ENCODE measurements around the gene ATP2B1. TPM values are rescaled to one million over a fixed set of nuclear protein-coding genes. Genes with fewer than 3 reads are reported as not detected.

ATP2B1 gene
- total RNA-seq, 2 donors from 2014 or later = 17.1 to 17.9 TPM

DNA sequence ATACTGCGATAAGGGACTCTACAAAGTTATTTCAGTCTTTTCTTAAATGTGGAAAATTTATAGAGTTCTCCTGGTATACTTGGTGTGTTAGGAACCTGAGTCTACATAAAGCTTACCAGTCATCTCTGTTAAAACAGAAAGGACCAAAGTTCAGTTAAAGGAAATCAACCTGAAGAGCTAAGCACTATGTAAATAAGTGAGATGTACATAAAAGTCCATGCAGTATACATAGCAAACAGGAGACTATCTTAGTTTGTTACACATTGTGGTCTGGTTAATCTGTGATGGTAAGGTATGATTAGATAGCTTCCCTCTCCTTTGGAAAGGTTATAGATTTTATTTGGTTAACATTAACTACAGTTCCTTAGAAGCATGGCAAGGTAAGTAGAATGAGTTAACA, 75.9 kb downstream of the ATP2B1 start:
- ATAC-seq = no peak
- no peak for DNase-seq
- intact Hi-C loops (cut with DNase I) = no loop called here

DNA sequence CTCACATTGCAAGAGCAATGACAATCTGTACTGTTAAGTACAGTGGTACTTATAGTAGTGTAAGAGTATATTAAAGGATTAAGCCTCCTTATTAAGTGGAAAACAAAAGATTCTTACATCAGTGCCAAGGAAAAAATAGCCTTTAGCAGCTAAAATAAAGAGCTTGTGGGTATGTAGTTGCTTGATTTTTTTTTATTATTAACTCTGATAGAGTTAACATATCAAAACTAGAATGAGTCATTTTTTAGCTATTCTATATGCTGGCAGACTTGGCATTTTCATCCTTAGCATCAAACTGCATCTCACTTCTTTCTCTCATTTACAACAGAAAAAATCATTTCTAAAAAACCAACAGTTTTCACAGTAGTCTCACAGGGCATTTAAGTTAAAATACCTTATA, 86.5 kb downstream of the ATP2B1 start:
- intact Hi-C loops (cut with DNase I) = no loop called here
- no peak for ATAC-seq
- no peak for DNase-seq

DNA sequence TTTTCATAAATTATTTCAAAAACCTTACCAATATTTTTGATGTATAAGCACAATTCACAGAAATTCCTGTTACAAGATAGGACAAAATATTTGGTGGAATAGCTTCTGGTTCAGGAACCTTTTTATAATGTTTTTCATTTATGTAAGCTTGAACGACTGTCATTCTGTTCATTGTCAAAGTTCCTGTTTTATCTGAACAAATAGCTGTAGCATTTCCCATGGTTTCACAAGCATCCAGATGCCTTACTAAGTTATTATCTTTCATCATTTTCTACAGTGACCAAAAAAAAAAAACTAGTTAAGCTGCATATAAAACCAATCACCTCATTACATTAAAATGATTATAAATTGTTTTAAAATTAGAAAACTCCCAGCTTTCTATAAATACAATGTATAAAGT, 87.1 kb downstream of the ATP2B1 start:
- intact Hi-C loops (cut with DNase I) = no loop called here
- no peak for ATAC-seq
- DNase-seq = no peak

DNA sequence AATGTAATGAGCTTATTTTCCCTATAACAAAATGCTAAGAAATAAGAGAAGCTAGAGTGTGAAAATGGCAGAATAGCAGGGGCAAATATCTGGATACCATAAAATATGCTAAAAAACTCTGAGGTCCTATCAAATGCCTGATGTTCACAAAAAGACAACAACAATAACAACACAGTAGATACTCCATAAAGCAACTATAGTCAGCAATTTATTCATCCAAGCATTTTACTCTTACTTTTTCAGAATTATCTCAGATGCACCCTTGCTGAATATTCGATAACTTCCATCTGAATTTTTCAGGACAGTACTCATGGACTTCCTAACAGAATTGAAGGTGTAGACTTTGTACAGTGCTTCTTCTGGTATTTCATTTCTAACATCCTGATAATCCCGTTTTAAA, 88.9 kb downstream of the ATP2B1 start:
- ATAC-seq = no peak
- intact Hi-C loops (cut with DNase I) = no loop called here

DNA sequence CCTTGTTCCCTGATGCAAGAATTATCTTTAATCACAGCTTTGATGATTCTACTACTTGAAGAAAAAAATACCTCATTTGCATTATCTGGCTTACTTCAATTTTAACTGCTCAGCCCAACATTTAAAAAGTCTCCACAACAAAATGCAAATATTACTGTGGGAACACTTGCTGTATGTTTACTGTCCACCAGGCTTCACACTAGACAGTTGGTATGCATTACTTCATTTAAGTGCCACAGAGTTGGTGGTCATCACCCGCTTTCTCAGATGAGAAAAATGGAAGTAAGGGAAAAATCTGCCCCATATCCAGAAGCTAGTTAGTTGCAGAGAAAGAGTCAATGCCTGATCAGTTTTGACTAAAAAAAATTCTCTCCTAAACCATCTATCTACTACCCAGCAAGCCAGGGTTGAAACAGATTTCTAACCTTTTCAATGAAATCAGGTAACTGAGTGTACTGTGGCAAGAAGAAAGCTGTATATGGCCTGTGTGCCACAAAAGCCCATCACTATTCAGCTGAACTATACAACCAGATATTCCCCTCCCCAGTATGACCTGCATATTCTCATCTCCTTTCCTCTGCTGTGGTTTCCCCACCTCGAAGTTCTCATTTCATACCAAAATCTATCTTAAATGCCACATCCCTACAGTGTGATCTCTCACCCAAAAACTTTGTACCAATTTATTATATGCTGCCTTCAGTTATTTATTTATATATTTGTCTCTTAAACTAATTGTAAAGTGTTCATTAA, 90.3 kb downstream of the ATP2B1 start:
- DNase-seq = no peak
- ATAC-seq = no peak
- intact Hi-C loops (cut with DNase I) = no loop called here

More for the DNA sequence above, 88.9 kb downstream of the ATP2B1 start:
- no peak for DNase-seq

DNA sequence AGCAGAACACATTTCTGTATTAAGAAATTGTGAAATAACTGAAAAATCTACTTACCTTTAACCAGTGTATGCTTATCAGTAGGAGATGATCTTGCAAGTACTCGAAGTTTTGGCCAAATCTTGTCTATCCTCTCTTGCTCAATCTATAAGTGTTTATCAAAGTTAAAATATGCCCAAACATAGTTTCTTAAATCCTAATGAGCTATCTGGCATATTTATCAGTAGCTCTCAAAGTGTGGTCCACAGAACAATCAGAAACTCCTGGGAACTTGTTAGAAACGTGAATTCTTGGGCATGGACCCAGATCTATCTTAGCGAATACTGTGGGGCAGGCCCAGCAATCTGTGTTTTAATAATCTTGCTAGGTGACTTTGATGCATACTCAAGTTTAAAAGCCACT, 98.3 kb downstream of the ATP2B1 start:
- DNase-seq (no peak), ATAC-seq (peak in 1 of 2 donors; percentile 19)
- intact Hi-C loops (cut with DNase I) = no loop called here

DNA sequence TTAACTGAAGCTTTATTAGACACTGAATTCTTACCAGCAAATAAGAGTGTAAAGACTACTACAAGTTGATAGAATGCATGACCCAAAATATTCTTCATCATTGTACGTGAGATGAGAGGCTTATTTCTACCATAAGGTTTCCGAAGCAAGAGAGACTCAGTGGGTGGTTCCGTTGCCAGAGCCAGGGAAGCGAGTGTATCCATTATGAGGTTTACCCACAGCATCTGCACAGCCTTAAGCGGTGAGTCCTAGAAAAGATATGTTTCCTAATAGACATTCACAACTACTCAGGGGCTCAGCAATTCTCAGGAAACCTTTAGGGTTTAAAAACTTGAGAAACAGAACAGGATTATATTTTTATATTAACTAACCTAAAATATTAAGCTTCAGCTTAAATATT, 105.0 kb downstream of the ATP2B1 start:
- ATAC-seq (no peak), DNase-seq (no peak)
- intact Hi-C loops (cut with DNase I) = no loop called here

DNA sequence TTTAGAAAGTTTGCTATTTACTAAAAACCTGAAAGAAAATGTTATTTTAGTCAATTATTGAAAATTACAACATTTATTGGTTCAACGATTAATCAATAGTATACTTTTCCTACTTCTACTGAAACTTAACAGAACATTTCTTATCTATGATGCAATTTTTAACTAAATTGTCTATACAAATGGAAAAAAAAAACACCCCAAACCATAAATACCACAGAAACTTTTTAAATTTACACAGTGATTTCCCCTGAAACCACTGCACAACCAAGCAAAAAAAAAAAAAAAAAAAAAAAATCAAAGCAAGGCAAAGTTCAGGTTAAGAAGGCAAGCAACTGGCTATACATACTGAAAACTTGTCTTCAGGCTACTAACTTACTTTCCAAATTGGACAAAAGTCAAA, 110.9 kb downstream of the ATP2B1 start:
- intact Hi-C loops (cut with DNase I) = no loop called here
- DNase-seq = no peak
- ATAC-seq = no peak

DNA sequence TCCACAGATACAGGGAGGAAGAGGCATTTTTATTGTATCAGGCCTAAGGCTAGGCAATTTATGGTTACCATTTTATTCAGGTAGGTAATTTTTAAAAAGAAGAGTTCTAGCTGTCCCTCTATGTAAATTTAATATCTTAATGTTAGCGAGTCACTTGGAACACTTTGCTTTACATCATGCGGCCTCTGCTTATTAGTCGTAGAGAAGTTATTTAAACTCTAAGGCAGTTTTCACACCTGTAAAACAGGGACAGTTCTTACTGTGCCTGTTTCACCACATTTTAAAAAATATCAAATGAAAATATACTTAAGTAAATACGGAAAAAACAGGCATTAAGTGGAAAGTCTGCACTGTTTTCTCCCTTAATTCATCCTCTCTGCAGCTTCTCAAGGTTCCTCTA, 111.4 kb downstream of the ATP2B1 start:
- ATAC-seq = no peak
- intact Hi-C loops (cut with DNase I) = no loop called here
- DNase-seq = no peak

DNA sequence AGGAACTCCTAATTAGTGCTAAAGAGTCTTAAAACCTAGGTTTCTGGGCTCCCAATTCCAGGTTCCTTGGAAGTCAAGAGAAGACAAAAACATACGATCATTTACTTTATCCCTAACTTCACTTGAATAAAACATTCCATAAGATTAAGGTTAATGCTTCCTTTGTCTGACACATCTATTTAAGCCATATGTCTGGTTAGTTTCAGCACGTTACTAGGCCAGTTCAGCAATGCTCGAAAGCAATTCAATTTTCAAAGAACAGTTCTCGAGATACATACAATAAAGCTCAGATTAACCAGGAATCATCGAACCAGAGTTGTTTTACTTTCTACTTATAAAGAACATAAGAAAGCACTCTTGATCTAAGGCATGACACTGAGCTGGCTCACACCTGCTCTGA, 114.8 kb downstream of the ATP2B1 start:
- intact Hi-C loops (cut with DNase I) = no loop called here
- no peak for DNase-seq
- no peak for ATAC-seq

DNA sequence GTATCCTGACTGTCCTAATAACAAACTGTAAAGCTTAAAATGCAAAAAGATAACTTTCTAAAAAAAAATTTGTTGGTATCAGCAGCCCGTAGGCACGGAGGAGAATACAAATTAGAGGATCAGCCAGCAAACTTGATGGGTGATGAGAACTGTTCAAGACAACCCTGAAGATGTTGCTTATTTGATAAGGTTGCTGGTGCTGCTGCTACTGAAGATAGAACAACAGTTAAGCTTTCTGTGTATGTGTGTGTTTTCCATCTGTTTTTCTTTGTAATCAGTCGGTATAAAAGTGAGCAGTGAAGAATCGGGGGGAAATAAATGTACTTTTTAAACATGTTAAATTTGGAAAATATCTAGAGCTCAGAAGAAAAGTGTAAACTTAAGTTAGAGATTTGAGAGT, 115.4 kb downstream of the ATP2B1 start:
- DNase-seq (no peak), ATAC-seq (no peak)
- intact Hi-C loops (cut with DNase I) = no loop called here

DNA sequence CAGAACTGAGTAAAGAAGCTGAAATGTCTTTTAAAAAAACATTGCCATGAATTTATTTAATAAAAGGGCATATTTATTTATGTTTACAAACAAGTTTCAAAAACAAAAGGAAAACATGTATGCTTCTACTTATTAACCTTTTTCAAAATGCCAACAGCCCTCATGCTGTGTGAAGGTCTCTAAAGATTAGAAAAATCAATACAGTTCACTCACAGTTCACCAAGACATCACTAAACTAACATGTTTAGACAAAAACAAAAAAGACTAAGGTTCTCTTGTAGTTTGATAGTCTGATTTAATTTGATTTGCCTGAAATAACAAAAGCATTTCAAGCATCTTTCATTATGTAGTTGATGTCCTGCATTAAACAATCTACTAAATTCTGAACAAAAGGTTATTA, 118.9 kb downstream of the ATP2B1 start:
- ATAC-seq = no peak
- no peak for DNase-seq
- intact Hi-C loops (cut with DNase I) = no loop called here

DNA sequence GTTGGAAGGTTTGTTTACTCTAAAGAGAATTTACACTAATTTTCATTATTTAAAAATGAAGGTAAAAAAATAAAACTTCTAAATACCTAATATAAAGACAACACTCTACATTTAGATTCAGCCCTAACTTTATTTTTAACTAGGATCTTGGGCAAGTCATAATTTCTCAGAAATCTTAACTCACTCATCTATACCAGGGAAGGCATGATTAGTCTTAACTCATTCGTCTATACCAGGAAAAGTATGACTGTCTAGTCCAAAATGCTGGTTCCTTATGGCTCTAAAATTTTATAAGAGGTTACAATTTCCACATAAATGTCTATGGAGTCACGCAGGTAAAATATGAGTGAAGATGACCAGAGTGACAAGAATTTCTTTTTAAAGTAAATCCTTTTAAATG, 130.1 kb downstream of the ATP2B1 start:
- intact Hi-C loops (cut with DNase I) = no loop called here
- no peak for DNase-seq
- no peak for ATAC-seq

DNA sequence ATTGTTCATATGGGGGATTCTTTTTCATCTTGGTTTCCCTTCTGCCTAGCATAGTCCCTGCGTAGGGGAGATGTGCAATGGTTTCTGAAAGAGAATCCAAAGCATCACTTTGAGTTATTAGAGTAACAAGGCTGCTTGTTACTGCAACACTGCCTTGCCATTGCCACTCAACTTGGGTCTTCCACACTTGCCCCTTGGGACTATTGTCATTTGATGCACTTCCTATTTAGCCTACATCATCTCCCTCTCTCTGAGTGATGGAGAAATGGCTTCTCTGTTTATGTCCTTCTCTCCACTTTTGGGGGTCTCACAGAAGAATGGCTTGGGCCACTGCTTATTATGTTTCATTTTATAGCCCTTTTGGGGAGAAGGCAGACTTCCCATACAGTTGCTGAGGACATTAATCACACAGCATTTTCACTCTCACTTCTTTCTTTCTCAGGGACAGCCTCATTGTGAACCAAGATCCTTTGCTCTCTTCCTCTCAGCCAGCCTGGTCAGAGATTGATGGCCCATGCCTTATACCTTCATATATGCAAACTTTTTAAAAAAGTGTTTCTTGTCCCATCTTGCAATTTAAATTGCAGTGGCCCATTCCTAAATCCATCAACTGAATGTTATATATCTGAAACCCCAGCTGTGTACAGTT, 131.9 kb downstream of the ATP2B1 start:
- ATAC-seq = no peak
- no peak for DNase-seq
- intact Hi-C loops (cut with DNase I) = no loop called here

DNA sequence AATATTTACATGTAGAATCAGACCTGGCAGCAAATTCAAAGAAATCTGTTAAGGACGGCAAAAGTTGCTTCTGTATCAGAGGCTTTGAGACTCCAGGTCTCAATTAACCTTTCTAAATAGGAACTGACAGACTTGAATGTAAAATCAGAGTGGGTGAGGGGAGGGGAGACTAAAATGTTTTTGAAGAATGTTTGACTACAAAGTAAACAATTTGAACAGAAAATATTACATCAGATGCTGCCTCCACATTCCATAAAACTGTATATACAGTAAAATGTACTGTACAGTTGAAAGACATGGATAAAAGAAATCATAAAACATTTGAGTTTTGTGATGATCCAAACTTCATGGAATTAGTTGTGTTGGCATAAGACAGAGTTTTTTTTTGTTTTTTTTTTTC, 133.3 kb downstream of the ATP2B1 start:
- no peak for DNase-seq
- intact Hi-C loops (cut with DNase I) = no loop called here
- ATAC-seq = no peak

DNA sequence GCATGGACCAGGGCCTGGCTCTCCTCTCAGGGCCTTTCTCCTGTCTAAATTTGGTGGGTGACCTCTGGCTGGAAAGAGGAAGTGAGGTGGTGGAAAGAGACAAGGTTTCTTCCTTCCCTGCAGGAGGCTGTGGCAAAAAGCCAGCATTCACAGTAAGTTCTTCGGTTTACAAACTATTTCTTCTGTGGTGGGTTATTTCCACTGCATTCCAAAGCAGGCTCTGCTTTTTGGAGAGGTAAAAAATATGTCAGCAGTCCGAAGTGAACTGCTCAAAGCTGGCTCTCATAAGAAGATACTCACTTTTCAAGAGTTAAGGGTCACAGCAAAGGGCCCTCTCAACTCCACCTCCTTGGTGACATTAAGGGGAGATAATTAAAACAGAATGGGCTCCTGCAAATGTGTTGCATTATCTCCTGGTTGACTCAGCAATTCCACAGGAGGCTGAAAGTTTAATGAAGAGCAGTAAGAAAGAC, 133.9 kb downstream of the ATP2B1 start:
- peak; percentile 31 for DNase-seq
- ATAC-seq = peak in 1 of 2 donors; percentile 41
- intact Hi-C loops (cut with DNase I) = no loop called here

DNA sequence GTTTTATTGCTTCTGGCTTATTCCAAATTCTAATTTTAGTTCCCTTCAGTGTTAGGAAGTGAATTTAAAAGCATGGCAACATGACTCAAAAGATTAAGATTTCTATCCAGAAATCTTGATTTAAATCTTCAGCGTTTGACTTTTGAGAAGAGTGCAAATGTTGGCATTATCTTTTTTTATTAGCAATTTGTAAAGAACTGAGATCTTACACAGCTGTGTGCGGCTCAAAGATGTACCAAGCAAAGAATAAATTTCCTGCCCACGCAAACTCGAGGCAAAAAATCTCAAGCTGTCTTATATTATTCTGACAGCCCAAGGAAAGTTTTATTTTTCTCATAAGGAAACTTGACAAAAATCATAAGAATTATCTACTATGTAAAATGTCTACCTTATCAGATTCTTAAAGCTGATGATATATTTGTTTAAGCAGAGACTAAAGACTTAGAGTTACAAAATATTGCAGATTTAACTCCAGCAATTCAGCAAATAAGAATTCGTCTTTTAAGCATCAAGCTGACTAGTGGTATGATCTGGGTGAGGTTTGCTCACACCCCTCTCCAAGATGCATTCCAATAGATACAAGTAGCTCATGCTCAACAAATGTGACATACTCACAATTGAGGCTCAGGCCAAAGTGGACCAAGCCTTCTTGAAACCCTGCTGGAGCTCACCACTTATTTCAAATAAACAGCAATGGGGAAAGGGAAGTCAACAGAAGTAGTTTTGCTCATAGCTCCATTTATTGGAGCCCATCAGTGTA, 135.4 kb downstream of the ATP2B1 start:
- DNase-seq = no peak
- intact Hi-C loops (cut with DNase I) = no loop called here
- ATAC-seq = no peak

DNA sequence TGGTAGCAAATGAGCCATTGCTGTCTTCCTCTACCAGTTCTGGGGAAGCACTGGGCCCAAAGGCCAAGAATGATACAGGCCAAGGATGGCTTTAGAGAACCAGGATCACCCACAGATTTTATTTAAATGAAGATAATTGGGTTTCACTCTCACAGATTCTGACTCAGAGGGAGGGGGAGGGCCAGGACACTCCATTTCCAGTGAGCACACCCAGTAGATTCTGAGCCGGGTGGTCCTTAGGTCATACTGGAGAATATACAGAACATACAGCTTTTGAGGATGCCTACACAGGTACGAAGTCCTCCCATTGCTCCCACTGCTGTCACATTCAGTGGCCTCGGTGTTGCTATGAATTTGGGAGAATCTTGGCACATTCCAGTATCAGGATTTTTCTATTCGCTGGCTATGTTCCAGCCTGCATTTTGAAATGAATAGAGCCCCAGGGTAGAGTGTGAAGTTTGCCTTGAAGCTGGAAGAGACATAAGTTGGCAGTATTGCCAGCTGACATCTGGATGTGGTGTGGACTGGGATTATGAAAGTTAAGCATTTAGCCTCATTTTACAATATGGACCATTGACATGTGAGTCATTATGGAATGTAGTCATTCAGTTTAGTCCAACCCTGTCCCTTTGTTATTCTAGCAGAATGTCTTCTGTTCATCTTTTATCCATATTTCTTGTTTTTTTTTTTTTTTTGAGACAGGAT, 137.0 kb downstream of the ATP2B1 start:
- intact Hi-C loops (cut with DNase I) = no loop called here
- DNase-seq (no peak), ATAC-seq (no peak)

DNA sequence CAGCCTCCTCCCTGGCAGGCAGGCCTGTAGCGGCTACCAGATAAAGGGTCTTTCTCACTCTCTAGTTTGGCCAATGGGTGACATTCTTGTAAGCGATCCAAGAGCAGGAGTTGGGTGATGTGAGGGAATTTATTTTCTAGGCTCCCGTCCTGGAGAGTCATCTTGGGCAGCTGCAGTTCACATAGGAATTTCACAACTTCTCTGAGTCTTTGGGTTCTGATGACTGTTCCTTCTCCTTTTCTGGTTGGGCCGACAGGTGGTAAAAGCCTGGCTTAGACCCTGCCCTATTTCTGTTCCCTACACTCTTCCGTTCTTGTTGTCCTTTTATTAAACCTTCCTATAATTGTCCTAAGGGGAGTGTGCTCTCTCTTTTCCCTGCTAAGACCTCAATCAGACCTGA, 140.2 kb downstream of the ATP2B1 start:
- intact Hi-C loops (cut with DNase I) = no loop called here
- DNase-seq = no peak
- ATAC-seq = peak in 1 of 2 donors; percentile 45

All from left cardiac atrium (tissue), 4 donors.